Lower lobe of right lung (tissue), 2 donors: ENCODE data around the gene SLC13A1. TPM values are rescaled to one million over a fixed set of nuclear protein-coding genes. Genes with fewer than 3 reads are reported as not detected.
A peak's percentile ranks its signal among the peaks of the same experiment; 100 is the strongest.

Experiments used
- ATAC-seq, 2 donors: fragments of 200-7000 bp; cut with Tn5 transposase; one replicate each; pipeline ENCODE4 v1.9.1; 2020 to 2022; ENCODE audit warnings: mild to moderate bottlenecking in 2 of 2, moderate library complexity in 2 of 2
- DNase-seq: peaks from one replicate; pipeline ENCODE4 v3.0.0-alpha.2; 2020
- H3K27ac ChIP-seq: fragments of 200-600 bp; one replicate; pipeline ENCODE4 v1.8.0; 2022
- H3K27me3 ChIP-seq: fragments of 200-600 bp; one replicate; pipeline ENCODE4 v1.8.0; 2022; ENCODE audit warnings: low read depth
- H3K36me3 ChIP-seq: fragments of 200-600 bp; one replicate; pipeline ENCODE4 v1.8.0; 2022; ENCODE audit warnings: mild to moderate bottlenecking
- H3K4me1 ChIP-seq: fragments of 200-600 bp; one replicate; pipeline ENCODE4 v1.8.0; 2022
- H3K4me3 ChIP-seq: fragments of 200-600 bp; one replicate; pipeline ENCODE4 v1.8.0; 2022; ENCODE audit warnings: mild to moderate bottlenecking
- H3K9me3 ChIP-seq: fragments of 200-600 bp; one replicate; pipeline ENCODE4 v1.8.0; 2022
- CTCF ChIP-seq: fragments of 200-600 bp; IDR thresholded peaks from one replicate; pipeline ENCODE4 v1.8.0; 2022; ENCODE audit warnings: antibody characterized with exemption, mild to moderate bottlenecking
- intact Hi-C: fragments of 100-400 bp; cut with DNase I; formaldehyde crosslinking; loops from one replicate; pipeline ENCODE4 v1.11.0; 2022
- total RNA-seq: library from RNA; stranded (reverse); fragmentation: NEBNext Ultra II Directional; extraction: Animal tissue kit (Norgen Biotek cat#: 25700); gene quantifications from one replicate; pipeline ENCODE4 v1.2.1, GENCODE V29; 2021
- donor health status: DM: no; HTN: yes; CAD: no; lungs with severe emphysema.

The SLC13A1 gene
- total RNA-seq, 1 donor from 2014 or later = not detected

DNA sequence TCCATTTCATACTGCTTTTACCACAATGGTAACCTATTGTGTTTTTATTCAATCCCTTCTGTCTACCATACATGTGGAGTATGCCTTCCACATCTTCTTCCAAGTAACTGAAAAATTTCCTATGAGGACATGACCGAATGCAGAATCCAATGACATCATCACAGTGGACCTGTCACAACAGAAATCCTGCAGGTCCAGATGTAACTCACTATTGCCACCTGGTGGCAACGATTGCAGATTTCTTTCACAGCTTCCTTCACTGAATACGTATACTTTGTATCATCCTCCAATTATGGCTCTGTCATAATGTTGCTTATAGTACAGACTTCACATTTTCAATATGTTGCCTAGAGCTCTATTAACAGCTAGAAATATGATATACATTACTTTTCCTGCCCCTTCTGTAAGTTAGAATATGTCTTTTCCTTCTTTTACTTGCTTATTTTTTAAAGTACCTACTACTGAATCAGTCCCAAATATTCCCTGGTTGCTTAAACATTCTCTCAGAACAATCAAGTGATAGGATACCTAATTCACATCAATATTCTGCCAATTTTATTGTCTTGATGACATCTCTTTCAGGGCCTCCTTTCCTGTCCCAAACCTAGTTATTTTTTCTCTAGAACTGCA lies 45.4 kb downstream of the SLC13A1 start:
- no peaks in the 10 kb centered on the region for H3K9me3 ChIP-seq
- H3K27ac ChIP-seq = no peak overlapping the region
- H3K4me1 ChIP-seq = no peaks in the 10 kb centered on the region
- DNase-seq (no peak), ATAC-seq (peak; percentile 83 to 92)
- no peaks in the 10 kb centered on the region for H3K27me3 ChIP-seq
- TF ChIP-seq CTCF = peak; percentile 79
- intact Hi-C loops = no loop called here
- H3K36me3 ChIP-seq = no peaks in the 10 kb centered on the region
- H3K4me3 ChIP-seq = no peak overlapping the region

GRCh38 chr7:123151443-123151842 lies 48.3 kb downstream of the SLC13A1 start:
- intact Hi-C loops = no loop called here
- Histone ChIP-seq H3K27ac (no peak overlapping the region), H3K9me3 (no peaks in the 10 kb centered on the region), H3K36me3 (no peaks in the 10 kb centered on the region), H3K4me3 (no peak overlapping the region), H3K27me3 (no peaks in the 10 kb centered on the region), H3K4me1 (no peaks in the 10 kb centered on the region)
- DNase-seq (no peak), ATAC-seq (no peak)
- TF ChIP-seq CTCF = no peak

GRCh38 chr7:123148813-123149212 lies 51.0 kb downstream of the SLC13A1 start:
- H3K9me3 ChIP-seq = no peaks in the 10 kb centered on the region
- no peak for ATAC-seq
- H3K36me3 ChIP-seq = no peaks in the 10 kb centered on the region
- intact Hi-C loops = no loop called here
- no peaks in the 10 kb centered on the region for H3K27me3 ChIP-seq
- H3K4me1 ChIP-seq = no peaks in the 10 kb centered on the region
- no peak for DNase-seq
- no peak overlapping the region for H3K4me3 ChIP-seq
- H3K27ac ChIP-seq = no peak overlapping the region
- peak; percentile 10 for TF ChIP-seq CTCF

DNA sequence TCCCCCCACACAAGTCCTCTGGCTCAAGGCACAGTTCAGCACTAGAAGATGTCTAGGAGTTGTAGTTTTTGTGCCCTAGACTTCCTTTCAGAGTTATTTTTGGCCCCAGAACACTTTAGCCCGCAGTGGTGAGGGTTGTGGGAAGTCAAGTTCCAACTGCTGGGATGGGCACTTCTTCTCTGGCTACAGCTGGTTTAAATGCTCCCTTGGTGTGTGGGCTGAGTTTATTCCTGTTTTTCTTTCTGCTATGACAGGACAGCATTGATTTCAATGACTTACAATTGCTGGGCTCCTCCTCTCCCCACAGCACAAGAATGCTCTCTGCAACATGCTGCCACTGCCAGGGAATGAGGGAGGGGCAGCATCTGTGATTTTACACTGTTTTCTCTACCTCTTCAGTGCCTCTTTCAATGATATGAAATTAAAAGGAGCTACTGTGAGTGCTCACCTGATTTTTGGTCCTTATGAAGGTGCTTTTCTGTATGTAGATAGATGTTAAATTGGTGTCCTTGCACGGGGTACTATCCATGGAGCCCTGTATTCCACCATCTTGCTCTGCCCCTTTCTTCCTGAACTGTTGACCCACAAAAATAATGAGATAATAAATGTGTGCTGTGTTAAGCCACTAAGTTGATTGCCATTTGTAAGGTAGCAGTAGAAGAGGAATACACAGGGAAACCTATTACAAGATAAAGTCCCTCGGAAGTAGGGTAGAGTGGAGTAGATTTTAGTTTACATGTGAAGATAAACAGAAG lies 56.3 kb downstream of the SLC13A1 start:
- H3K27ac ChIP-seq = no peak overlapping the region
- H3K4me1 ChIP-seq = no peaks in the 10 kb centered on the region
- no peak for TF ChIP-seq CTCF
- ATAC-seq (no peak), DNase-seq (no peak)
- H3K27me3 ChIP-seq = no peaks in the 10 kb centered on the region
- intact Hi-C loops = no loop called here
- H3K9me3 ChIP-seq = no peaks in the 10 kb centered on the region
- no peaks in the 10 kb centered on the region for H3K36me3 ChIP-seq
- H3K4me3 ChIP-seq = no peak overlapping the region

DNA sequence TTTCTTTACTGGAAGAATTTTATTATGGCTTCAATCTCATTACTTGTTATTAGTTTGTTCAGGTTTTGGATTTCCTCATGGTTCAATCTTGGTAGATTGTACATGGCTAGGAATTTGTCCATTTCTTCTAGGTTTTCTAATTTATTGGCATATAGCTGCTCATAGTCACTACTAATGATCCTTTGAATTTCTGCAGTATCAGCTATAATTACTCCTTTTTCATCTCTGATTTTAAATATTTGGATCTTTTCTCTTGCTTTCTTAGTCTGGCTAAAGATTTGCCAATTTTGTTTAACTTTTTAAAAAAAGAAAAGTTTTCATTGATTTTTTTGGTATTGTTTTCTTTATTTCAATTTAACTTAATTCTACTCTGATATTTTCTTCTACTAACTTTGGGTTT lies 59.2 kb downstream of the SLC13A1 start:
- H3K9me3 ChIP-seq = no peaks in the 10 kb centered on the region
- H3K27me3 ChIP-seq = no peaks in the 10 kb centered on the region
- ATAC-seq = no peak
- DNase-seq = no peak
- H3K27ac ChIP-seq = no peak overlapping the region
- H3K4me1 ChIP-seq = no peaks in the 10 kb centered on the region
- no peak for TF ChIP-seq CTCF
- H3K36me3 ChIP-seq = no peaks in the 10 kb centered on the region
- intact Hi-C loops = no loop called here
- H3K4me3 ChIP-seq = no peak overlapping the region
